Astrocyte (in vitro differentiated cells and primary cell): ENCODE results near the gene CALU.

Experiments used
- CTCF ChIP-seq: IDR thresholded peaks from 2 replicates; pipeline ENCODE4 v1.5.1; 2011; ENCODE audit warnings: low read depth, mild to moderate bottlenecking, inconsistent platforms, low read length, moderate library complexity; ENCODE audit not compliant: insufficient read depth
- EZH2 ChIP-seq: IDR thresholded peaks from 2 replicates; pipeline ENCODE4 v1.6.1; 2012; ENCODE audit warnings: mild to moderate bottlenecking, low read length, inconsistent platforms; ENCODE audit not compliant: insufficient read depth

DNA sequence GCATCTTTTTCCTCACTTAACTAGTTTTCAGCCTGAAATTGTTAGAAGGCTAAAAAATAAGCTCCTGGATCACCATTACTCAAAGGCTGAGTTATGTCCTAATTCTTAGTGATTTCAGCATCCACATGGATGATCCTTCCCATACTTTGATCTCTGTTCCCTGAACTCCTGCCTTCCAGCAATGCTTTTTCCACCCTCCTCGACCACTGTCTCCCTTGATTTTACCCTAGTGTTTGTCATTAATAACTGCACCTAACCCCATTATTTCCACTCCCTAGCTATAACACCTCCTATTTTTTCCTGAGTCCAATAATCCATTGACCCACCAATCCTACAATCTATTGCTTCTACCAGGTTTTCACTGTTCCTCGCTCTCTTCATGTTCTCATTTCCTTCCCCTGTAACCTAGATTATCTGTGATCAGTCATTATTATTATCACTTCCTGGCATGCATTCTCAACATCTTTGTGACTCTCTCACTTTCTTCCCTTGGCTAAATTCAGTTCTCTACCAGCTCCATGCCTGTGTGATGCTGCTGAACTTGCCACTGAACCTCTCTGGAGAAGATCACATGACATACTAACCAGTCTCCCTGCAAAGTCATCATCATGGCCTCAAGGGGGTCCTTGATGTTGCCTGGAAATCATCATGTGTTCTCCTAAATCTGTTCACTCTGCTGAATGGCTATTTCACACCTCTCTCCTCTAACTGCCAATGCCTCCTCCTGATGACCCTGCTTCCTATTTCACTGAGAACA lies 6.5 kb upstream of the CALU start:
- TF ChIP-seq CTCF: no peak
- no peak for TF ChIP-seq EZH2
